HL-60 (cell line): ENCODE results near the gene CCDC71L.

Experiments used
- DNase-seq, 2 experiments: peaks; one replicate each; pipeline ENCODE4 v3.0.0-alpha.2; 2010 to 2020; ENCODE audit warnings: low read depth in 1 of 2, low spot score in 1 of 2
- H3K27ac ChIP-seq: fragments of 250-450 bp; sonication (Bioruptor Pico); replicated peaks from 2 replicates; pipeline ENCODE4 v1.5.1; 2020; ENCODE audit warnings: mild to moderate bottlenecking, moderate library complexity
- H3K27me3 ChIP-seq: fragments of 250-450 bp; sonication (Bioruptor Pico); 2 replicates; pipeline ENCODE4 v1.5.1; 2021; ENCODE audit warnings: mild to moderate bottlenecking, moderate library complexity; ENCODE audit not compliant: insufficient read depth, poor library complexity, severe bottlenecking
- H3K4me3 ChIP-seq: replicated peaks from 2 replicates; pipeline ENCODE4 v1.5.1; 2011; ENCODE audit warnings: mild to moderate bottlenecking, control low read depth, low read length; ENCODE audit not compliant: insufficient read depth
- GABPA ChIP-seq: IDR thresholded peaks from 2 replicates; pipeline ENCODE4 v1.6.1; 2012; ENCODE audit warnings: low read depth
- POLR2AphosphoS5 ChIP-seq: IDR thresholded peaks from 2 replicates; pipeline ENCODE4 v1.6.1; 2012; ENCODE audit warnings: low read depth
- REST ChIP-seq: IDR thresholded peaks from 2 replicates; pipeline ENCODE4 v1.6.1; 2012; ENCODE audit warnings: low read depth; ENCODE audit not compliant: insufficient replicate concordance
- SPI1 ChIP-seq: IDR thresholded peaks from 2 replicates; pipeline ENCODE4 v1.6.1; 2012; ENCODE audit warnings: low read depth, mild to moderate bottlenecking, borderline replicate concordance
- TF ChIP-seq, protein P1 (sequence below): IDR thresholded peaks from one replicate; pipeline ENCODE4 v1.5.1; 2011; ENCODE audit warnings: low read length, control low read depth, inconsistent platforms; ENCODE audit not compliant: insufficient read depth

CCDC71L gene

GRCh38 chr7:106653488-106653887 lies 7.5 kb downstream of the CCDC71L start:
- Histone ChIP-seq H3K27ac (no peak overlapping the region), H3K4me3 (no peak overlapping the region), H3K27me3 (no peaks in the 10 kb centered on the region)
- no peak for DNase-seq
- no peak for TF ChIP-seq SPI1
- TF ChIP-seq, protein P1, sequence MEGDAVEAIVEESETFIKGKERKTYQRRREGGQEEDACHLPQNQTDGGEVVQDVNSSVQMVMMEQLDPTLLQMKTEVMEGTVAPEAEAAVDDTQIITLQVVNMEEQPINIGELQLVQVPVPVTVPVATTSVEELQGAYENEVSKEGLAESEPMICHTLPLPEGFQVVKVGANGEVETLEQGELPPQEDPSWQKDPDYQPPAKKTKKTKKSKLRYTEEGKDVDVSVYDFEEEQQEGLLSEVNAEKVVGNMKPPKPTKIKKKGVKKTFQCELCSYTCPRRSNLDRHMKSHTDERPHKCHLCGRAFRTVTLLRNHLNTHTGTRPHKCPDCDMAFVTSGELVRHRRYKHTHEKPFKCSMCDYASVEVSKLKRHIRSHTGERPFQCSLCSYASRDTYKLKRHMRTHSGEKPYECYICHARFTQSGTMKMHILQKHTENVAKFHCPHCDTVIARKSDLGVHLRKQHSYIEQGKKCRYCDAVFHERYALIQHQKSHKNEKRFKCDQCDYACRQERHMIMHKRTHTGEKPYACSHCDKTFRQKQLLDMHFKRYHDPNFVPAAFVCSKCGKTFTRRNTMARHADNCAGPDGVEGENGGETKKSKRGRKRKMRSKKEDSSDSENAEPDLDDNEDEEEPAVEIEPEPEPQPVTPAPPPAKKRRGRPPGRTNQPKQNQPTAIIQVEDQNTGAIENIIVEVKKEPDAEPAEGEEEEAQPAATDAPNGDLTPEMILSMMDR: no peak
- TF ChIP-seq POLR2AphosphoS5: no peak
- TF ChIP-seq GABPA: no peak
- no peak for TF ChIP-seq REST

GRCh38 chr7:106652909-106653308 lies 8.0 kb downstream of the CCDC71L start:
- TF ChIP-seq SPI1: no peak
- no peak for TF ChIP-seq POLR2AphosphoS5
- no peak for TF ChIP-seq GABPA
- TF ChIP-seq REST: no peak
- TF ChIP-seq, protein P1: no peak
- no peak for DNase-seq
- H3K27me3 ChIP-seq: no peaks in the 10 kb centered on the region

GRCh38 chr7:106652092-106652491 lies 8.9 kb downstream of the CCDC71L start:
- DNase-seq: no peak
- Histone ChIP-seq H3K27ac (no peak overlapping the region), H3K27me3 (no peaks in the 10 kb centered on the region), H3K4me3 (no peak overlapping the region)
- TF ChIP-seq REST (no peak), POLR2AphosphoS5 (no peak), SPI1 (no peak), GABPA (no peak)
- TF ChIP-seq, protein P1: no peak

More at GRCh38 chr7:106652909-106653308, 8.0 kb downstream of the CCDC71L start:
- no peak overlapping the region for H3K27ac ChIP-seq
- H3K4me3 ChIP-seq: no peak overlapping the region
